ENCODE measurements around the gene IMMP2L. TPM values are rescaled to one million over a fixed set of nuclear protein-coding genes. Genes with fewer than 3 reads are reported as not detected.

IMMP2L gene
- total RNA-seq, 1 donor: 8.2 TPM

DNA sequence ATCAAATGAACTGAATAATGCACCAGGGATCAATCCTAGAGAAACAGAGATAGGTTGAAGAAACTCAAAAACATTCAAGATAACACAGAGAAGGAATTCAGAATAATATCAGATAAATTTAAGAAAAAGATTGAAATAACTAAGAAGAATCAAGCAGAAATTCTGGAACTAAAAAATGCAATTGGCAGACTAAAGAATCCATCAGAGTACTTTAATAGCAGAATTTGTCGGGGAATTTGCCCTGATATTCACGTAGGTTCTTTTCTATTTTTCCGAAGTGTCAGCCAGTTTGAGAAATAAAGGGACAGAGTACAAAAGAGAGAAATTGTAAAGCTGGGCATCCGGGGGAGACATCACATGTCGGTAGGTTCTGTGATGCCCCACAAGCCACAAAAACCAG is 9.4 kb upstream of the IMMP2L start:
- H3K4me3 ChIP-seq (ENCODE audit: low read depth, low read length): no peak overlapping the region
- no peak for DNase-seq (ENCODE audit: low read depth)
- TF ChIP-seq CTCF (IDR thresholded peaks at IDR 0.05; ENCODE audit: insufficient read depth, low read depth, low read length): no peak

- no peak overlapping the region for H3K4me3 ChIP-seq (ENCODE audit: low read depth, low read length)
- no peak for DNase-seq (ENCODE audit: low read depth)
- no peak for TF ChIP-seq CTCF (IDR thresholded peaks at IDR 0.05; ENCODE audit: insufficient read depth, low read depth, low read length)
Measured at GRCh38 chr7:111568870-111569462, 6.7 kb upstream of the IMMP2L start.

GRCh38 chr7:111568419-111568818 is 6.1 kb upstream of the IMMP2L start:
- H3K4me3 ChIP-seq (ENCODE audit: low read depth, low read length): no peak overlapping the region
- DNase-seq (ENCODE audit: low read depth): no peak
- TF ChIP-seq CTCF (IDR thresholded peaks at IDR 0.05; ENCODE audit: insufficient read depth, low read depth, low read length): no peak

DNA sequence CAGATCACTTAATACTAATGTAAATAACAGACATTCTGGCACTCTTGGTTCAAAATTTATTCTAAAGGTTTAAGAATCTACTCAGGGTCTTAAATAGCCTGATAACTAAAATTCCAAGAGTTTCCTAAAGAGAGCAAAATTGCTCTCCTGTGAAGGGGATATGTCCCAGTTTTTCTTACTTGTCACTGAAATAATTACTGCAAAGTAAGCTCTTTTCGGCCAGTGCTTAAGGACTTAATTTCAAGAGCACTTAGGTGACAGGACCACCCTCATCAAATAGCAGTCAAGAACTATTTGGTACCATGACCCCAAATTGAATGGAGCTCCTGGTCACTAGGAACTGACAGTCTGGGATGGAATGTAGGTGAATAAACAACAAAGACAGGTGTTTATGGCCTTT is 1.8 kb upstream of the IMMP2L start:
- TF ChIP-seq CTCF (IDR thresholded peaks at IDR 0.05; ENCODE audit: insufficient read depth, low read depth, low read length): no peak
- DNase-seq (ENCODE audit: low read depth): no peak
- no peak overlapping the region for H3K4me3 ChIP-seq (ENCODE audit: low read depth, low read length)

DNA sequence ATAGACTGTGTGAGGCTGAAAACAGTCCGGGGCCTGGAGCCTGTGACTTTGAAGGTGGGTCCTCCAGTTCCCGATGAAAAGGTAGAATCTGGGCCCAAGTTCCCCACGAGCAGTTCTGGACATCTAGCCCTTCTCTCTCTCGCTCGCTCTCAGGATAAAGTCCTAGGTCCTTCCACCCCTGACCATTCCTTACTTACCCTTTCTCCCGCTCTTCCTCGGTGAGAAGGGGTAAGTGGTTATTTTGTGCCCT is 713 bp downstream of the IMMP2L start:
- no peak for DNase-seq (ENCODE audit: low read depth)
- TF ChIP-seq CTCF (IDR thresholded peaks at IDR 0.05; ENCODE audit: insufficient read depth, low read depth, low read length): no peak
- H3K4me3 ChIP-seq (ENCODE audit: low read depth, low read length): peak overlapping the region; percentile 72

GRCh38 chr7:111560773-111561653 is 1.3 kb downstream of the IMMP2L start:
- peak; percentile 22 for DNase-seq (ENCODE audit: low read depth)
- TF ChIP-seq CTCF (IDR thresholded peaks at IDR 0.05; ENCODE audit: insufficient read depth, low read depth, low read length): no peak
- H3K4me3 ChIP-seq (ENCODE audit: low read depth, low read length): peak overlapping the region; percentile 72

Data from fibroblast of villous mesenchyme (primary cell).